Panc1 (cell line): ENCODE measurements around the gene GANAB. TPM values are rescaled to one million over a fixed set of nuclear protein-coding genes. Genes with fewer than 3 reads are reported as not detected.

Experiments used
- ATAC-seq: fragments of 200-7000 bp; cut with Tn5 transposase; 2 replicates; pipeline ENCODE4 v1.9.1; 2020; ENCODE audit warnings: mild to moderate bottlenecking, moderate library complexity
- BruUV-seq: library from RNA; stranded (reverse); fragments of 400-500 nt; replicated peaks from 2 replicates; lab custom pipeline; 2021; lab: Mats Ljungman, UMichigan
- CTCF ChIA-PET: fragments of 300-600 bp; sonication (Branson Sonifier 250); formaldehyde crosslinking; loops from one replicate; lab custom pipeline; 2022; ENCODE audit warnings: antibody characterized with exemption; lab: Charles Lee
- POLR2A ChIA-PET: fragments of 300-600 bp; sonication (Branson Sonifier 250); formaldehyde crosslinking; loops from one replicate; lab custom pipeline; 2022; ENCODE audit warnings: antibody characterized with exemption; lab: Charles Lee
- DNase-seq: peaks from one replicate; pipeline ENCODE4 v3.0.0-alpha.2; 2010; ENCODE audit warnings: low read depth, low spot score
- H3K27ac ChIP-seq: 2 replicates; pipeline ENCODE4 v1.5.1; 2011; ENCODE audit warnings: mild to moderate bottlenecking, low read length, inconsistent platforms
- H3K27me3 ChIP-seq: fragments of 200-500 bp; sonication (Bioruptor generic); 2 replicates; pipeline ENCODE4 v1.6.0; 2014; ENCODE audit warnings: low read length, inconsistent platforms; ENCODE audit not compliant: control insufficient read depth, insufficient read depth
- H3K36me3 ChIP-seq: fragments of 200-500 bp; sonication (Bioruptor generic); 2 replicates; pipeline ENCODE4 v1.5.1; 2014; ENCODE audit warnings: inconsistent platforms, mild to moderate bottlenecking, low read length, moderate library complexity; ENCODE audit not compliant: control insufficient read depth, insufficient read depth
- H3K4me1 ChIP-seq: 2 replicates; pipeline ENCODE4 v1.5.1; 2011; ENCODE audit warnings: inconsistent platforms, mild to moderate bottlenecking, low read length, moderate library complexity; ENCODE audit not compliant: control insufficient read depth, insufficient read depth
- H3K4me3 ChIP-seq, 2 experiments: 2 replicates each; pipeline ENCODE4 v1.5.1; 2011 to 2012; ENCODE audit warnings: low read depth in 2 of 2, low read length in 2 of 2, mild to moderate bottlenecking in 2 of 2, inconsistent platforms in 1 of 2, moderate library complexity in 1 of 2
- H3K9me3 ChIP-seq: fragments of 200-500 bp; sonication (Bioruptor generic); 2 replicates; pipeline ENCODE4 v1.5.1; 2014; ENCODE audit warnings: low read depth, mild to moderate bottlenecking, inconsistent platforms, low read length, moderate library complexity; ENCODE audit not compliant: control insufficient read depth, insufficient read depth
- CTCF ChIP-seq: fragments of 450-650 bp; IDR thresholded peaks from 2 replicates; pipeline ENCODE4 v1.5.1; 2017; ENCODE audit warnings: mild to moderate bottlenecking
- POLR2AphosphoS5 ChIP-seq: IDR thresholded peaks from 2 replicates; pipeline ENCODE4 v1.6.1; 2012; ENCODE audit warnings: mild to moderate bottlenecking, low read depth, low read length, moderate library complexity
- REST ChIP-seq, 2 experiments: IDR thresholded peaks; 2 replicates each; pipeline ENCODE4 v1.6.1; 2011 to 2012; ENCODE audit warnings: low read depth in 2 of 2, control low read depth in 1 of 2, low read length in 1 of 2, mild to moderate bottlenecking in 1 of 2, moderate library complexity in 1 of 2; ENCODE audit not compliant: insufficient read depth in 1 of 2
- SIN3A ChIP-seq: IDR thresholded peaks from 2 replicates; pipeline ENCODE4 v1.6.1; 2012; ENCODE audit warnings: low read depth, mild to moderate bottlenecking, low read length, moderate library complexity, borderline replicate concordance; ENCODE audit not compliant: insufficient read depth
- TCF7L2 ChIP-seq: IDR thresholded peaks from 2 replicates; pipeline ENCODE4 v1.6.1; 2011; ENCODE audit warnings: mild to moderate bottlenecking, low read depth, low read length, inconsistent platforms
- in situ Hi-C: cut with HindIII; loops from 2 replicates; pipeline ENCODE4 v1.10.0; 2016; ENCODE audit warnings: low sequenced_read_pairs, low pct_unique_long_range_greater_than_20kb
- intact Hi-C: fragments of 100-400 bp; cut with micrococcal nuclease; formaldehyde crosslinking; loops from one replicate; pipeline ENCODE4 v1.10.0; 2022; ENCODE audit not compliant: unreplicated experiment
- total RNA-seq: library from RNA; stranded (reverse); gene quantifications from one replicate; pipeline ENCODE4 v1.2.1, GENCODE V29; 2021; ENCODE audit not compliant: unreplicated experiment

Gene GANAB
- total RNA-seq, 1 experiment from 2014 or later: 415 TPM

GRCh38 chr11:62601122-62601371, 45.4 kb downstream of the GANAB start:
- H3K27me3 ChIP-seq: no peaks in the 10 kb centered on the region
- ChIA-PET POLR2A (interaction anchor here (0.6 to 1.9 kb wide), 3 partner anchors 9 to 67 kb away, joined by 3 to 8 read pairs (median 7); partner anchors contain the start of gene TUT1), CTCF (interaction anchor here (1.3 kb wide), 1 partner anchor 11 kb away, joined by 5 read pairs; no protein-coding TSS in a partner anchor)
- H3K36me3 ChIP-seq: peaks cover 23% of the 10 kb centered on the region
- intact Hi-C loops: no loop called here
- peak overlapping the region; percentile 98 for H3K27ac ChIP-seq
- DNase-seq (no peak), ATAC-seq (peak; percentile 31; the same call in 1 of the 2 replicates)
- BruUV-seq: no TSS peak
- no peaks in the 10 kb centered on the region for H3K9me3 ChIP-seq
- in situ Hi-C loops: no loop called here
- peaks cover 26% of the 10 kb centered on the region for H3K4me1 ChIP-seq
- H3K4me3 ChIP-seq: peak overlapping the region; percentile 70 to 76
- TF ChIP-seq POLR2AphosphoS5 (no peak), CTCF (no peak), REST (IDR thresholded peaks at IDR 0.05; ENCODE audit: insufficient read depth in 1 of 2, low read depth in 2 of 2, low read length in 1 of 2) (no peak), TCF7L2 (no peak), SIN3A (no peak)

GRCh38 chr11:62600367-62601121, 45.9 kb downstream of the GANAB start:
- no peak for DNase-seq
- POLR2A ChIA-PET: interaction anchor here (0.5 to 1.9 kb wide), 6 partner anchors 9 to 188 kb away, joined by 3 to 8 read pairs (median 6); partner anchors contain the start of genes B3GAT3 and TUT1
- in situ Hi-C loops: no loop called here
- CTCF ChIA-PET: no interaction called here
- BruUV-seq: no TSS peak
- intact Hi-C loops: no loop called here
- Histone ChIP-seq H3K36me3 (peaks cover 27% of the 10 kb centered on the region), H3K27ac (peak overlapping the region; percentile 98), H3K4me3 (peak overlapping the region; percentile 70 to 76), H3K9me3 (no peaks in the 10 kb centered on the region), H3K4me1 (peaks cover 26% of the 10 kb centered on the region), H3K27me3 (no peaks in the 10 kb centered on the region)
- TF ChIP-seq SIN3A: no peak
- no peak for TF ChIP-seq TCF7L2
- TF ChIP-seq CTCF: no peak
- no peak for TF ChIP-seq POLR2AphosphoS5
- TF ChIP-seq REST (IDR thresholded peaks at IDR 0.05; ENCODE audit: insufficient read depth in 1 of 2, low read depth in 2 of 2, low read length in 1 of 2): no peak
- ATAC-seq: no peak
